Activated CD8-positive, alpha-beta T cell treated with anti-CD3 and anti-CD28 coated beads for 36 hours (primary cell): ENCODE measurements around the gene MEP1A. TPM values are rescaled to one million over a fixed set of nuclear protein-coding genes. Genes with fewer than 3 reads are reported as not detected.

ENCODE experiments used
- ATAC-seq: fragments of 200-7000 bp; cut with Tn5 transposase; one replicate; pipeline ENCODE4 v1.10.0; 2021; ENCODE audit warnings: mild to moderate bottlenecking, moderate library complexity
- CTCF ChIA-PET: fragments of 350-600 bp; sonication (Branson Sonifier 250); formaldehyde crosslinking; loops from one replicate; lab custom pipeline; 2021; ENCODE audit warnings: antibody characterized with exemption; lab: Charles Lee
- POLR2A ChIA-PET: fragments of 350-600 bp; sonication (Branson Sonifier 250); formaldehyde crosslinking; loops from one replicate; lab custom pipeline; 2021; ENCODE audit warnings: antibody characterized with exemption; lab: Charles Lee
- DNase-seq: peaks from one replicate; pipeline ENCODE4 v3.0.0-alpha.2; 2020
- H3K27ac Mint-ChIP-seq: one replicate; pipeline ENCODE4 v1.8.0; 2021; ENCODE audit warnings: mild to moderate bottlenecking, mixed read lengths
- H3K27me3 Mint-ChIP-seq: one replicate; pipeline ENCODE4 v1.8.0; 2021; ENCODE audit warnings: mixed read lengths
- H3K36me3 Mint-ChIP-seq: one replicate; pipeline ENCODE4 v1.8.0; 2021; ENCODE audit warnings: low read depth, mixed read lengths
- H3K4me1 Mint-ChIP-seq: one replicate; pipeline ENCODE4 v1.8.0; 2021; ENCODE audit warnings: low read depth, mixed read lengths
- H3K4me3 Mint-ChIP-seq: one replicate; pipeline ENCODE4 v1.8.0; 2021; ENCODE audit warnings: mild to moderate bottlenecking, moderate library complexity, mixed read lengths
- H3K9me3 Mint-ChIP-seq: one replicate; pipeline ENCODE4 v1.8.0; 2021; ENCODE audit warnings: mixed read lengths
- CTCF ChIP-seq: fragments of 200-600 bp; IDR thresholded peaks from one replicate; pipeline ENCODE4 v1.8.0; 2022; ENCODE audit warnings: antibody characterized with exemption, mild to moderate bottlenecking
- intact Hi-C: fragments of 100-400 bp; cut with micrococcal nuclease; formaldehyde crosslinking; loops from one replicate; pipeline ENCODE4 v1.10.0; 2022
- total RNA-seq, 2 experiments: library from RNA; stranded (reverse); gene quantifications; one replicate each; pipeline ENCODE4 v1.2.3, GENCODE V29; 2021

The MEP1A gene
- total RNA-seq, 2 experiments from 2014 or later = not detected

- no peak overlapping the region for H3K4me3 Mint-ChIP-seq
- intact Hi-C loops = no loop called here
- CTCF ChIA-PET = no interaction called here
- no peaks in the 10 kb centered on the region for H3K9me3 Mint-ChIP-seq
- no peaks in the 10 kb centered on the region for H3K4me1 Mint-ChIP-seq
- TF ChIP-seq CTCF = no peak
- POLR2A ChIA-PET = no interaction called here
- H3K27me3 Mint-ChIP-seq = peaks cover 6% of the 10 kb centered on the region
- ATAC-seq = no peak
- DNase-seq = no peak
- H3K27ac Mint-ChIP-seq = no peak overlapping the region
- H3K36me3 Mint-ChIP-seq = no peaks in the 10 kb centered on the region
Measured at GRCh38 chr6:46776070-46776712, 17.0 kb upstream of the MEP1A start.

- Mint-ChIP-seq H3K4me1 (no peaks in the 10 kb centered on the region), H3K36me3 (no peaks in the 10 kb centered on the region), H3K4me3 (no peak overlapping the region), H3K9me3 (no peaks in the 10 kb centered on the region), H3K27ac (no peak overlapping the region), H3K27me3 (peaks cover 7% of the 10 kb centered on the region)
- CTCF ChIA-PET = interaction anchor here (1.0 kb wide), 1 partner anchor 11 kb away, joined by 3 read pairs; no protein-coding TSS in a partner anchor
- TF ChIP-seq CTCF = no peak
- ATAC-seq (no peak), DNase-seq (no peak)
- intact Hi-C loops = no loop called here
- POLR2A ChIA-PET = no interaction called here
Measured at GRCh38 chr6:46777476-46778346, 15.5 kb upstream of the MEP1A start.

GRCh38 chr6:46781478-46782378 is 11.5 kb upstream of the MEP1A start:
- H3K36me3 Mint-ChIP-seq = no peaks in the 10 kb centered on the region
- no peak overlapping the region for H3K4me3 Mint-ChIP-seq
- POLR2A ChIA-PET = no interaction called here
- intact Hi-C loops = no loop called here
- CTCF ChIA-PET = no interaction called here
- H3K4me1 Mint-ChIP-seq = no peaks in the 10 kb centered on the region
- peak; percentile 23 for TF ChIP-seq CTCF
- DNase-seq (peak; percentile 66), ATAC-seq (peak; percentile 49)
- no peaks in the 10 kb centered on the region for H3K9me3 Mint-ChIP-seq
- peaks cover 4% of the 10 kb centered on the region for H3K27me3 Mint-ChIP-seq
- no peak overlapping the region for H3K27ac Mint-ChIP-seq

GRCh38 chr6:46784535-46784934 is 8.7 kb upstream of the MEP1A start:
- DNase-seq (no peak), ATAC-seq (no peak)
- Mint-ChIP-seq H3K27ac (no peak overlapping the region), H3K4me3 (no peak overlapping the region), H3K27me3 (peaks cover 4% of the 10 kb centered on the region), H3K4me1 (no peaks in the 10 kb centered on the region), H3K9me3 (no peaks in the 10 kb centered on the region), H3K36me3 (no peaks in the 10 kb centered on the region)
- ChIA-PET POLR2A (no interaction called here), CTCF (no interaction called here)
- TF ChIP-seq CTCF = no peak
- intact Hi-C loops = no loop called here
